ENCODE data around the gene ADAM17. TPM values are rescaled to one million over a fixed set of nuclear protein-coding genes. Genes with fewer than 3 reads are reported as not detected.
"Not testable (repeated sequence)": the region's sequence is repeated elsewhere in the genome, so short reads cannot be mapped to it uniquely, and the experiment has no call there.

Gene ADAM17
- total and polyA plus RNA-seq, 2 of the 8 experiments (the other 6 are each of a cell fraction or from before 2014, with no cell fraction given) = 6.5 to 23.5 TPM

DNA sequence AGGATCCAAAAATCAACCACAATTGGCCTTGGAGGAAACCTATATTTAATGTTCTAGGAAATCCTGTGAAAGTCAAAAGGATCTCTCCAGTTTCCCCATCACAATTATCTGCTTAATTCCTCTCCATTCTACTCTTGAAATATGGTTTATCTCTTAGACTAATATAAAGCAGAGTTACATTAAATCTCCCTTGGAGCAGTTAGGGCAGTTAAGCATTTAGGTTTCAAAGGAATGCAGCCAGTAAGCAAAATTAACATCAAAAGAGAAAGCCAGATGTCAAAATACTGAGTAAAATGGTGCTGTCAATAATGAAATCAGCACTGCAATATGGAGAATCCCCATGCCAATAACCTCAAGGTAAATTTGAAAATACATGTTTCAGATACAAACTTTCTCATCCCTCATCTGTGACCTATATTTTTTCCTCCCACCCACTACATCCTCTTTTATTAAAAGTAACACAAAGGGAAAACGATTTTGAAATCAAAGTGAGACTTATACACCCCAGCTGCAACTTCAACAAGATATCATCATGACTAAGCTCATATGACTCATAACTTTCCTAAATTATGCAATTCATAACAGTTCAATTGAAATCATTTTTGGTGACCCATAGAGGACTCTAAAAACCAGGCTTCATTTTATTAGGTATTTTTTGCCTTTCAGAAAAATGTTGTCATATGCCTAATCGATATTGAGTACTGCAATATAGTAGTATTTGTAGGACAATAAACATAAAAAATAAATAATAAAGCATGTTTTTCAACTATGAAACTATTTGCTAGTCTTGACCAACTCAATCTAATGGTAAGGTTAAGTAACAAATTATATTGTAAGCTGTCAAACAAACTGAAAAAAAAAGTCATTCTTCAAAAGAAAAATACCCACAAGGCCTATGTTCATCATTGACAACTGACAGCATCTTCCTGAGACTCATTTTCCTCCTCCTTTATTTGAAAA, 3.1 kb downstream of the ADAM17 start (continued):
- no peak for TF ChIP-seq POU5F1 (IDR thresholded peaks at IDR 0.05; ENCODE audit: low read depth, low read length)

DNA sequence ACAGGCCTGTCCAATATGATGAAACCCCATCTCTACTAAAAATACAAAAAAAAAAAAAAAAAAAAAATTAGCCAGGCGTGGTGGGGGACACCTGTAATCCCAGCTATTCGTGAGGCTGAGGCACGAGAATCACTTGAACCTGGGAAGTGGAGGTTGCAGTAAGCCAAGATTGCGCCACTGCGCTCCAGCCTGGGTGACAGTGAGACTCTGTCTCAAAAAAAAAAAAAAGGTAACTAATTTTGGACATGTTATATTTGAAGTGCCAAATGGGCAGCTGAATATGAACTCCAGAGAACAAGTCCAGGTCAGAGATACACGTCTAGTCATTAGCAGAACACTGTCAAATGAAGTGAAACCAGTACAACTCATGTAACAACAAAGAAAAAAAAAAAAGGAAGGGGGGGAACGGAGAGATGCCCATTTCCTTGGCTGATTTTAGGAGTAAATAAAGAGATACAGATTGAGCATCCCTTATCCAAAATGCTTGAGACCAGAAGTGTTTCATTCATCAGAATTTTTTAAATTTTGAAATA, 4.7 kb downstream of the ADAM17 start:
- not testable (repeated sequence) for H2AFZ ChIP-seq (ENCODE audit: low read length); H3K79me1 ChIP-seq (ENCODE audit: low read depth, low read length); H2BK20ac ChIP-seq (ENCODE audit: low read length); H4K5ac ChIP-seq (ENCODE audit: insufficient read length, low read depth, low read length); H3K4me2 ChIP-seq (ENCODE audit: insufficient read depth in 1 of 2, low read depth in 2 of 2, low read length in 2 of 2); H4K91ac ChIP-seq (replicated peaks; ENCODE audit: insufficient read length, low read length); DNase-seq (ENCODE audit: low read depth in 1 of 2, low spot score in 2 of 2); H3K4me3 ChIP-seq (ENCODE audit: extremely low read depth in 1 of 4, insufficient read depth in 2 of 4, low read depth in 3 of 4, low read length in 4 of 4); H3K27me3 ChIP-seq (replicated peaks in 1 of 4; ENCODE audit: control insufficient read depth in 3 of 4, extremely low read depth in 1 of 4, insufficient read depth in 3 of 4, low read length in 3 of 4); H2BK12ac ChIP-seq (ENCODE audit: low read depth, low read length); FAIRE-seq; H3K18ac ChIP-seq (ENCODE audit: extremely low read depth, low read length); H2AK5ac ChIP-seq (ENCODE audit: low read depth, low read length); H3K9me3 ChIP-seq (ENCODE audit: insufficient read depth in 2 of 2, low read depth in 1 of 2, low read length in 1 of 2); H3K9ac ChIP-seq (replicated peaks in 1 of 4; ENCODE audit: extremely low read depth in 1 of 4, low read depth in 3 of 4, low read length in 3 of 4); H3K27ac ChIP-seq (ENCODE audit: low read depth, low read length); H4K8ac ChIP-seq (ENCODE audit: extremely low read depth, insufficient read depth, low read length); H2BK5ac ChIP-seq (ENCODE audit: low read depth, low read length); H3K4me1 ChIP-seq (replicated peaks in 1 of 4; ENCODE audit: control insufficient read depth in 3 of 4, insufficient read depth in 4 of 4, low read length in 3 of 4); H3K56ac ChIP-seq (replicated peaks; ENCODE audit: insufficient read length, low read depth, low read length); H3K23me2 ChIP-seq (ENCODE audit: low read depth, low read length); H3K36me3 ChIP-seq (ENCODE audit: control insufficient read depth in 2 of 4, insufficient read depth in 4 of 4, low read length in 3 of 4); H2BK120ac ChIP-seq (replicated peaks; ENCODE audit: low read depth, low read length); H3K14ac ChIP-seq (ENCODE audit: insufficient read length); H4K20me1 ChIP-seq (replicated peaks in 1 of 2; ENCODE audit: control insufficient read depth in 1 of 2, insufficient read depth in 2 of 2, low read length in 2 of 2); H2BK15ac ChIP-seq (ENCODE audit: low read length); H3K23ac ChIP-seq (ENCODE audit: insufficient read length); H3K4ac ChIP-seq (replicated peaks; ENCODE audit: insufficient read length, low read depth, low read length)
- ChIA-PET POLR2A (ENCODE audit: partially characterized antibody) (interaction anchor here (0.6 kb wide), 1 partner anchor 179 kb away, joined by 3 read pairs; no protein-coding TSS in a partner anchor), CTCF (ENCODE audit: partially characterized antibody) (interaction anchor here (0.7 kb wide), 1 partner anchor 1064 kb away, joined by 4 read pairs; no protein-coding TSS in a partner anchor)
- H3K79me2 ChIP-seq (ENCODE audit: control insufficient read depth in 1 of 2, insufficient read depth in 2 of 2, low read length in 2 of 2) = peaks cover 12 to 78% of the 10 kb centered on the region in 2 experiments
- 93% methylated on average over 6 of the region's 7 CpGs; no CpG with 5 or more reads in 1 of the 2 experiments for WGBS, 2 experiments (ENCODE audit: extremely low coverage in 1 of 2, insufficient coverage in 1 of 2, insufficient read length in 1 of 2, insufficient replicate concordance in 2 of 2, low coverage in 1 of 2, low lambda C conversion rate in 2 of 2, missing lambda C conversion rate in 1 of 2)

All from H1 (cell line).